NCI-H510A treated with DMSO at 0.1 percent for 48 hours (cell line): ENCODE data around the gene S100PBP.

Source experiments
- DNase-seq: peaks from one replicate; lab custom pipeline; 2025; lab: John Stamatoyannopoulos, UW

The S100PBP gene

DNA sequence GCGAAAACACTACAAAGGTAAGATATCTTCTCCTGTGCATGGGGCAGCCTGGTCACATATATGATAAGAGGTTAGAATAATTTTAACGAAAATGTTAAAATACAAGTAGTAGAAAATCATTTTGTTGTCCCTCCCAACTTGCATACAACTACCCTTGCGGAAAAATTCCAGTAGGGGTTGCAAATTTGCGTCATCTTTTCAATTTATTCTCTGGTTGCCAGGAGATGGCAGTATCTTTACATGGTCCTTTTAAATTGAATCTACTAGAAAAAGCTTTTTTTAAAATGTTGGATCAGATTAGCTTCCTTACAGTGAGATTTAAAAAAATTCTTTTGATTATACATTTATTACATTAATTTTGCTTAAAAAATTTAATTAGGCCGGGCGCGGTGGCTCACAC lies 10.9 kb downstream of the S100PBP start:
- no peak for DNase-seq

DNA sequence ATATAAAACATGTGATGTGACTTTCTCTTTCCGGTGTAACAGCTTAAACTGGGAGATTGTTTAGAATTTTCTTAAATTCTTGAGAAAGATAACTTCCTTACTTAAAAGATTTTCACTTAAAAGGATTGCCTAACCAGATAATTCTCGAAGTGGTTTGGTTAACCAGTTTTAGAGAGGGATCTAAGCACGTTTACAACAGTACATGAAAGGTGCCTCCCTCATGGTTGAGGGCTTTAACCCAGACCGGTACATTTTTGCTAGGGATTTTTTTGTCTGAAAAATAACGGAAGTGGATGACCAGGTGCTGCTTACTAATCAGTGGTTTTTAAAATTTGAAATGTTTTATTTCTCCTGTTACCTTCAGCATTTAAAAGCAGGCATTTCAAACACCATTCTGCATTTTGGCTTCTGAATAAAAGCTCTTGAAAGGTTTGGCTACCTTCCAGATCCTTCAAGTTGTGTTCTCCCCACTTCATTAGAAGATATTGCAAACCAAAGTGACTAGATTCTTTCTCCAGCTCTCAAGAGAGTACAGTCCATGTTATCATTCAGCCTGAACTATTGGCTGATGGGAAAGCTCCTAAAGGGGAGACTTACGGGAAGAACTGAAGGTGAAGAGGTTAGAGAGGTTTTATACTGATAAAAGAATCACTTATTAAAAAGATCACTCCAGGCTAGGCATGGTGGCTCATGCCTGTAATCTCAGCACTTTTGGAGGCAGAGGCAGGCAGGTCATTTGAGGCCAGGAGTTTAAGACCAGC lies 12.8 kb downstream of the S100PBP start:
- DNase-seq = no peak

DNA sequence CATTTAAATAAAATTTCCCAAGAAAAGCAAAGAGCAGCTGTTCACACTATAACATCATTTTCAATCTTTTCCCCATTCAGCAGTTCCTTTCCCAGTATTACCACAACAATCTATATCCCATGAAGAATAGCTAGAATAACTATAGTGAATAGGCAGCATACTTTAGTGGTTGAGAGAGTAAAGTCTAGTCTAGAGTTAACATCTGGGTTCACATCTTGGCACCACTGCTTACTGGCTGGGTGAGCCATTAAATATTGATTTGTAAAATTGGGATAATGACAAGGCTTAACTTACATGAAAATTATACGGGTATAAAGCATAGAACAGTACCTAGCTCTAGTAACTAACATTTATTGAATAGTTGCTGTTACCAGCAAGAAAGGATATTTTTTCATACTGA lies 14.4 kb downstream of the S100PBP start:
- no peak for DNase-seq

DNA sequence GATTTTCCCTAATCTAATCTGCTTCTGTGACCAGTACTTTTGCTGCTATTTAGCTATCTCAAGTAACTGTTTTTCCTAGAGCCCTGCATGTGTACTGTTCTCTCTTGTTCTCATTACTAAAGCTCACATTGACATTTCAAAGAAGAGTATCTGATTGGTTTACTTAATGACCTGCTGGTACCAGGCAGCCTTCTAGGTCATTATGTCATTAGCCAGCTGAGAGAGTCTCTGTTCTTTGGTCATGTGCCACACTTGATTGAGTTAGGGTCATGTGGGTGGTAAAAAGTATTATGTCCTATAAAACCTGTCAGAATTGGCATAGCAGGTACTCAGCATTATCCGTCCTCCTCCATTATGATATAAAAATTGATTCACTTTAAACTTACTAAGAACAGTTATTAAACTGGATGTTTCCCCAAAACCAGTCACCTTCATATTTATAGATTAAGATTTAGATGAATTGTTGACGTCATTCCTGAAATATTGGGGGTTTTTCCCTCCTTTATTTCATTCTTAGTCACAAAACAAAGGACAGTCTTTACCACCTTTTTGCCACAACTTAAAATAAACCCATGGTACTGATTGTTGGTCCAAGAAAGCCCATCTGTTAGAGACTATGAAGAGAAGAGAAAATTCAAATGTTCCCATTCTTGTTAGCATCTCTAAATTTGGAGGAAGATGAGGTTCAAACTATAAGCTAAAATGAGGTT lies 31.1 kb downstream of the S100PBP start:
- no peak for DNase-seq

DNA sequence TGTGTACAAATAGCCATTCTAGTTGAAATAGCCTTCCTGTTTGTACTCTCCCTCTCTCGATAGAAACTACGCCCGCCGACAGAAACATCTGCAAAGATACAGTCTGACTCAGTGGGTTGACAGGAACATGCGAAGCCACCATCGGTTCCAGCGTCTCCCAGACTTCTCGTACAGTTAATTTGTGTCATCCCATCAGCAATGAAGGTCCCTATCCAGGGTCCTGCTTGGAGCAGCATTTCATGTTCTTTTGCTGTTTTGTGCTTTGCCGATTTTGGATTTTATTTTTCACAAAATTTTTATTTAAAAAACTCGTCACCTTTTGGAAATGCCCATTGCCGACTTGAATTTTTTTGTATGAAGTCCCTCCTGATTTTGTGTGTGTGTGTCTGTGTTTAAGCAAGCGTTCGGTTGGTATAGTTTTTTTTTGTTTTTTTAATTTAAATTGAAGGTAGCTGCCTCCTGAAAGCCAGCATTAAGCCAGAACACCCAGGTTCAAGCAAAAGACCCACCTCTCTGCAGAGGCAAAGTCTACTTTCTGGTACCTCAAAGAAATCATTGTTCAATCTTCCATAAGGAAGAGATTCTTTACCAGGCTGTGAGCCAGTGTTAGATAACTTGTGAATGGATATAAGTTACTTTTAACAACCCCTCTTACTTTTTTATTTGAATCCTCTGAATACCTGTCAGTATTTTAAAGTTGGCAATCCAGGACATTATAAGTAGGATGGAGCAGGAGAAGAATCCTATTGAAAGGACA lies 38.6 kb downstream of the S100PBP start:
- no peak for DNase-seq

DNA sequence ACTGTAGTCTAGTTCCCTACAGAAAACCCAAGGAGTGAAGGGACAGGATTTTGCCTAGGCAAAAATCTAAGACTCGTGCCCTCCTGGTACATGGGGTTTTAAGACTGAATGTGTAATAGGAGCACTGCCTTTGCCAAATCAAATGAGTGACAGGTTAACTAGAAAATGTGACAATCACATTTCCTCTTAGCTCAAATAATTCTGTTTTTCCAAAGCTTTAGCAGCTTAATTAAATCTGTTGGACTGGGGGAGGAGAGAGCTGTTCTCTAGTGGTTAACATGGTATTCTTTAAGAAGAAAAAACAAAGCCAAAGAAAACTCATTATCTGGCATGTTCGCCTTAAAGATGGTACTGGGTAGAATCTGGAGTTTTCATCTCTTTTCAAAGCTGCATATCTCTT lies 40.7 kb downstream of the S100PBP start:
- DNase-seq = no peak

DNA sequence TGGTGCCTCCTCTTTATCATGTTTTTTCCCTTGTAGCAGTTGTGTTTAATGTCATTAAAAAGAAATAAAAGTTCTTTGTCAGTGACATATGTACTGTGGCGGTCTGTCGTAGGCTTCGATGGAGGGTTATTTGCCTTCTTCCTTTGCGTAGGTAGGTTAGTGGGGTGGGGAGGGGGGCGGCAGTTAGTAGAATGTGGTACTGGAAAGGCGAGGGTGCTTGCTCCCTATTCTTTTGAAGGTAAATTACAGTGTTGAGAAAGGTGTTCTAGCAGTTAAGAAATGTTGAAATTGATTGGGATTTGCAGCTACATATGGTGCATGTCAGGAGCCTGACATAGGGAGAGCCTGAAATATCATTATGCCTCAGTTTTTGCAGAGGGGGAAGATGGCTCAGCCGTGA lies 41.3 kb downstream of the S100PBP start:
- DNase-seq = no peak

DNA sequence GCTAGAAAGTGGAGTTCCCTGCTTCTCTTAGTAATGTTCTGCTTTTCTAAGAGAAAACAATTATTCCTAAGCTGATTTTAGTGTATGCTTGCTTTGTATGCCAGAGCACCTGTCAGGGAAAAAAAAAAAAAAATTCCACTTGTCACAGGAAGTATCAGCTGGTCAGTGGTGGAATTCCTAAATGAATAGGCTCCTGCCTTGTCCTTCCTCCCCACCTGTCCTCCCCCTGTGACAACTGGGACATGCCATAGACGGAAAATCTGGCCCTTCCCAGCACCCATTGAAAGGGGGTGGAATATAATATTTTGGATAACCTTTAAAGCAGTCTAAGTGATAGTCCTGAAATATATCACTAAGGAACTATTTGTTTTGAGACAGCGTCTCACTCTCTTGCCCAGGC lies 42.5 kb downstream of the S100PBP start:
- no peak for DNase-seq

DNA sequence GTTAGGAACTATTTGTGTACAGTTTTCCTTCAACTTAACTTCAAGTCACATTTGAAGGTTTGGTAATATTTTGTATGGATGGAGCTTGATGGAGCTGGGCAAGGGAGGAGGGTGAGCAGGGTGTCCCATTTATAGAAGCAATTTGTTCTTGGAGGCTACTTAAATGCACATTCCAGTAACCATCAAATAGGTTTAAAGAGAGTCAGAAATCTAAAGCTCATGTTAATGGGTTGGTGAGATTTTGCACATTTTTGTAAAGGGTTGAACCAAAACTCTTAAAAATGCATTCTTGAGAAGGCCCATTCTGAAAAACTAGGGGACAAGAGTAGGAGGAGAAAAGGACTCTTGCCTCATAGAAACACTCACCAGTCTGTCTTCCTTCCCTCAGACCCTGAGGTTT lies 43.1 kb downstream of the S100PBP start:
- no peak for DNase-seq

DNA sequence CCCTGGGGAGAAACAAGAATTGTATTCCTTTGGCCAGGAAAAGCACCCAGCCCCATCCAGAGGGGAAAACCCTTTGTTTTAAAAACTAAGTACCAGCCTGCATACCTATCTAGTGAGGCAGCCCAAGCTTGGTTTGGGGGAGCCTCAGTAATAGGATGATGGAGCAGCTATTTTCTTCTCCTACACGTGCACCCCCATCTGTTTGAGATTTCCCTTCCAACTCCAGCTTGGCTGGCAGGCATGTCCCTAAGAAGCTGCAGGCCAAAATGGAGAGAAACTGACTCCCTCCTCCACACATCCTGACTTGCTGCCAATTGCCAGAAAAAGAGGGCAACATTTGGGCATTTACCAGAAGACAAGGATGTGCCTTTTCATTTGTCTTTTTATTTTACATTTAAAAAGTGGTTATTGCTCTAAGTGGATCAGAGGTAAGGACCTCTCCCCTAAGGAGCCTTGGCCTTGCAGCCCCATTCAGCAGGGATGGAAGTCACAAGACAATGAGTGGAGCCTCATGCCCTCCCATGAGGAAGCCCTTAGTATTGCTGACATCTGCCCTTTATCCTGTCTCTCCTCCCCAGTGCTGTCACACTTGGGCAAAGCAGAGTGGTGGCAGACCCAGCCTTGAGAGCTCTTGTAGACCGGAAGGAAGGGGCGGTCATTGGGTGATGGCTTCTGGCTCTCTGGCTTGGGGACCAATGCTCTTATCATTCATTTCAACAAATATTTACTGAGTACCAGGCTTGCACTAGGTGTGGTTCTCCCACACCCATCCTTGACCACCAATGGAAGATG lies 44.6 kb downstream of the S100PBP start:
- no peak for DNase-seq

DNA sequence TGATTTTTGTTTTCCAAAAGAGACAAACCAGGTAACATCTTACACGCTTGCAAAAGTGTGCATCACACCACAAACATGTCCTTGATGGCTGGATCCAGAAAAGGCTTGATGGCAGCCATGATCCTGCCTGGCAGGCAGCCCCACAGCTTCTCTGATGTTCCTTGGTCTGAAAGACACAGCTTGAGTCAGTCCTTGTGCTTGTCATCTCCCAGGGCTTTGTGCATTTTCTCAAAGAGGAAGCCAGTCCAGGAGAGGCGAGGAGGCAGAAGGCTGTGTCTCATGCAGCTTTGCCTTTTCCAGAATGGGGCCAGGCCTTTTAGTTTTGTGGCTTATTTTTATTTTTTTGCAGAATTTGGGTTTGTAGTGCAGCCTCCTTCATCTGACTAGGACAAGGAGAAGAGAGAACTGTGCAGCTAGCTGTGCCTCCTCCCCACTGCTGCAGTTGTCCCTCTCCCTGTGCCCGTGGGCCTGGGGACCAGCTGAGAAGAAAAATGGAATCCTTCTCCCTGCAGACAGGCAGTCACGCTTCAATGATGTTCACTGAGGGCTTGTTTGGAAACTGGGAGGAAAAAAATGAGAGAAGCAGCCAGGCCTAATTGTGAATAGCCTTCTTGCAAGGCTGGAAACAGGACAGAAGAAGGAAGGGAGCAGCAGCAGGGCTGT lies 45.9 kb downstream of the S100PBP start:
- no peak for DNase-seq

DNA sequence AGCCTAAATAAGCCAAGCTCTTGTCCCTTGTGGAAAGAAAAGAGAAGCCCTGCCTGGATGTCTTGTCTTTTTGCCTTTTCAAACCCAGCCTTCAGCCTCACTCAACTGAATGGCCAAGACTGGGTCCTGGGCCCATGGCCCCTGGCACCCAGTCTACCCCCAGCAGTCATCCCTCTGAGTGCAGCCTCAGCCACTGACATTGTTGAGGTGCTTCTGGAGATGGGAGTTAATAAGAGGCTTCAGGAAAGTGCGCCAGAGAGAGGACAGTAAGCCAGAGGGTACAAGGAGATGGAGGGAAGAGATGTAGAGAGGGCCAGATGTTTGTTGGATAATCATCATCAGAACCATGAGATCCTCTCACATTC lies 46.4 kb downstream of the S100PBP start:
- no peak for DNase-seq

DNA sequence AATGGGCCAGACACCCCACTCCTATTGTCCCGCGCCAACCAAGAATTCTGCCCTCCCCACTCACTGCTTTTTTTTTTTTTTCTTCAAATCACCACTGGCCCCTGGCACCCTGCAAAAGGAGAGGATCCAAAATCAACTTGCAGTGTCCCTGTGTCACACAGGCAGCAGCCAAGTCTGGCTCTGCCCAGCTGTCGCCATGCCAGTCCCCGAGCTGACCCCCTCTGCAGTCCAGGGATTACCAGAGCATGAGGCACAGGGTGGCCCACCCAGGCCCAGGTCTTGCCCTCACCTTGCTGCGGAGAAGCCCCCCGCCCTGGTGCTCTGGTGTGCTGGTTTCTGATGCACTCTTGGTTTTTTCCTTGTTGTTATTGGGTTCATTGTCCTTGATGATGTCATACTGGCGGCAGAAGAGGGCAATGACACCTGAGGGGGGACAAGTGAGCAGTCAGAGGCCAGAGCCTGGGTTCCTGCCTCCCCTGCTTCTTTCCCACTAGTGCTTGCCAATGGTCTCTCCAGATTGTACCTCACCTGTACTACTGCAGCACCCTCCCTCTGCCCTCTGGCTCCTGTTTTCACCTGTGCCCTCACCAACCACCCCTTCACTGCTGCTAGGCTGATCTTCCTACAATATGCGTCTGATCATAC lies 47.0 kb downstream of the S100PBP start:
- no peak for DNase-seq

DNA sequence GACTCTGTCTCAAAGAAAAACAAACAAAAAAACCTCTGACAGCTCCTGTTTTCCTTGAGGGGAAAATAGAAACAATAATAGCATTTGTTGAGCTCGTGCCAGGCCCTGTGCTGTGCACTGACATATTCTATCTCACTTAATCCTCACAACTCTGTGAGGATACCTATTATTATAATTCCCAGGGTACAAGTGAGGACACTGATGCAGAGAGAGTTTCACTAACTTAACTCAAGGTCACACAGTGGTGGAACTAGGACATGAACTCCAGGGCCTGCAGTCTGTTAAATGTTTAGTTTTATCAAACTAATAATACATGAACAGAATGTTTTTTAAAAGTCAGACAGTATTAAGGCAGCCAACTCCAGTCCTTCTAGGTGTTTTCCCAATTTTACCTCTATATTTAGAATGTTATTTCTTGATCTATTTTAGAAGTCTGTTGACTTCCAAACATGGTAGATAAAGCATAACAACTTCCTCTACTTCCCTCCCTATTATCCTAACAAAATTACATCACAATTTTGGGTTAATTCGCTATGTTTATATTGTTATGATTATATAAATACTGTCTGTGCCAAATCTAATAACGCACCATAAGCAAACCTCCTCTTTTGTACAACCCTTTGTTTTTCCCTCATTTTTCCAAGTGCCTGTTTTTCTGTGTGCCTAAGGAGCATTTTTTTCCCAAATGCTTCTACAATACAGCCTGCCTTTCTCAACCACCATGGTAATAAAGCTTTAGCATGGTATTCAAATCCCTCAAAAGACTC lies 48.4 kb downstream of the S100PBP start:
- no peak for DNase-seq

DNA sequence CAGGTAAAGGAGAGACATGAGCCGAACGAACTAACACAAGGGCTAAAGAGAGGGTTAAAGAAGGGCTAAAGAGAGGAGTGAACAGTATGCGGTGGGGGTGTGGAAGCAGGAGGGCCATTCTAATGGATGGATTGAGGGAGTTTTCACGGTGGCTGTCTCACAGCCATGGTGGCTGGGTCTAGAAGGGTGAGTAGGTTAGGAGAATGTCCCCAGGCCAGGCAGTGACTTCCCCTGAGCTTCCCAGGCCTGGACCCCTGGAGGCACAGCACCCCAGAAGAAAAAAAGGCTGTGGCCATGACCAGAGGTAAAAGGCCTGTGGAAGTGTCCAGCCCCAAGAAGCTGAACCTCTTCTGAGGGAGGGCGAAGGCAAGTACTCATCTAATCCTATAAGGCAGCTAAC lies 49.7 kb downstream of the S100PBP start:
- no peak for DNase-seq

DNA sequence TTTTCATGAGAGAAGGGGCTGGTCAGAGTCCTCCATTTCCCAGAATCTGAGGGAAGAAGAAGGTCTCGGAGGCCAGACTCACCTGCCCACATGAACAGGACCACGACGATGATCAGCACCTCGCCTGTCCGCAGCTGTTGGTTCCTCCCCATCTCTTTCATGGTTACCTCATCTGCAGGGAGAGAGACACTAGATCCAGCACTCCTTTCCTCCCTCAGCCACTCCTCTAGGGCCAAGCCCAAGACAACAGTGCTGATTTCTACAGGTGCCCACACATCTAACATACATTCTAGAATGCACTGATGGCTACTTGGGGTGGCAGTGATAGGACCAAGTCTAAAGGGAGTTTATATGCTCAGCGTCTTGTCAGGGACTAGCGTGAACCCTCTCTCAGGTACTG lies 50.2 kb downstream of the S100PBP start:
- no peak for DNase-seq

DNA sequence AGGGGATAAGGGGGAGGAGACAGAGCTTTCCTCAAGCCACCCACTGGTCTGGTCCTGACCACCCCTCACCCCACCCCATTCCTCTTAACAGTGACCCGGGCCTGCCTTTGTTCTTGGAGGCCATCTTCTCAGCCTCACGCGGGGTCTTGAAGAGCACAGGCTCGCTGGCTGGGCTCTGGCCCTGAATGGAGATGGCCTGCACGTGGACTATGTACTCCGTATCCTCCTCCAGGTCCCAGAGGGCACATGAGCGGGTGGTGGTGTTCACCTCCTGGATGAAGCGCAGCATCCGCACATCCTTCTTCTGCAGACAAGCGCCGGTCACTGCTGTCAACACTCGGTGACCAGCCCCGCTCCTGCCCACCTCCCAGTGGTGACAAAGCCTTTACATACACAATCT lies 50.6 kb downstream of the S100PBP start:
- no peak for DNase-seq

DNA sequence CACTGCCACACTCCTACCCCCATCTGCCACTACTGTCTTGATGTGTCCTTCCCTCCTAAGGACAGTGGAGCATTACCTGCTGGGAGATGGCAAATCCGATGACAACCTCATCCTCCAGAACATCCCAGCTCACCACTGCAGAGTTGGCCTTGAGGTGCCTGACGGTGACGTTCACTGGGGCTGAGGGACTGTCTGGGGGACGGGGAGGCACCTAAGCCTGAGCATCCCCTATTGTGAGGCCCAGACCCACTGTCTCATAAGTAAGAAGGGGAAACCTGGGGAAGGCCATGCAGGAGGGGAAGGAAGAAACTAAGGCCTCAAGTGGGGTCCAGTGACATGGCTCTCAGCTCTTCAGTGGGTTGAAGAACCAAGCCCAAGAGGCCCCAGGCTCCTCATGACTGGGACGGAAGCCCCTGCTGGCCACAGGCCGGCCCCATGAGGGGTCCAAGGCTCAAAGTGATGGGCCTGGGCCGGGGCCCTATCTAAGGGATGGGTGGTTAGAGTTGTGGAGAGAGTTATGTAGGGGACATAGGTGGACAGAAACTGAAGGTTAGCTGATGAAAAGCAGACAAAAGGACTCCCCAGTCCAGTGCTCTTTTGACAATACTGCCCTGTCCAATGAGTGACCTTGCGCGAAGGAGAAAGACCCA lies 51.5 kb downstream of the S100PBP start:
- DNase-seq = no peak

DNA sequence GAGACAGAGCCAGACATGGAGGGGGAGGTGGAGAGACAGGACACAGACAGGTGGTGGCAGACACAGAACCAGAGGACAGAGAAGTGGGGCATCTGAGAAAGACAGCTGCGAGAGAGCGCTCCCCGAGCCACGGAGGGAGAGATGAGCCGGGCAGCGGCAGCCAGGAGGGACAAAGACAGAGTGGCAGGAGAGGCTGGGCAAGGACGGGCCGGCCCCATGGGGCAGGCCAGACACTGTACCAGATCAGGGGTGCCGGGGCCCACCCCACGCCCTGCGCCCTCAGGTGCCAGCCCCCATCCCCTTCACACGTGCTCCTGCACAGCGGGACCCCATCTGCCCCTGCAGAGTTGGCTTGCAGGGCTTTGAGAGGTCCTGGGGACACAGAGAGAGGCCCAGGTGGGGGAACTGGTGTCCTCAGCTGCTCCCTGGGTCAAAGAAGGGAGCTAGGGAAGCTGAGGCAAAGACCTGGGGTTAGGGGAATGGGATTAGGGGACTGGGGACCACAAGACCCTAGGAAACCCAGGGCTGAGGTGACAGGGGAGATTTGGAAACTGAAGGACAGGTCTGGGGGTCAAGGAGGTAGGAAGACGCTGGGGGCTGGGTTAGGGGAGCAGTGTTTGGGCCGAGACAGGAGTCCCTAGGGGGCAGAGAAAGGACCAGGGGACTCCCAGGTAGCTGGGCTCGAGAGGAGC lies 52.6 kb downstream of the S100PBP start:
- DNase-seq = no peak
